Stimulated activated naive B cell treated with anti-CD40 and anti-IgM and Interleukin-4, amounts not matched to agents 10 μg/mL and 1 μg/mL and 100 μg/mL, for 72 hours (primary cell): ENCODE results near the gene SDS.

Source experiments
- ATAC-seq, 2 donors: fragments of 150-1000 bp; cut with Tn5 transposase; replicated peaks; 2 replicates each; pipeline ENCODE4 v1.10.0; 2021; ENCODE audit warnings: moderate library complexity in 1 of 2
- DNase-seq: peaks from one replicate; pipeline ENCODE4 v3.0.0; 2021
- H3K27ac Mint-ChIP-seq: one replicate; pipeline ENCODE4 v1.8.0; 2022; ENCODE audit warnings: mild to moderate bottlenecking, mixed read lengths
- H3K27me3 Mint-ChIP-seq, 2 donors: one replicate each; pipeline ENCODE4 v1.8.0; 2022; ENCODE audit warnings: mixed read lengths in 2 of 2
- H3K36me3 Mint-ChIP-seq, 2 donors: one replicate each; pipeline ENCODE4 v1.8.0; 2022; ENCODE audit warnings: mixed read lengths in 2 of 2, mild to moderate bottlenecking in 1 of 2
- H3K4me1 Mint-ChIP-seq, 2 donors: one replicate each; pipeline ENCODE4 v1.8.0; 2022; ENCODE audit warnings: mixed read lengths in 2 of 2, mild to moderate bottlenecking in 1 of 2
- H3K4me3 Mint-ChIP-seq, 2 donors: one replicate each; pipeline ENCODE4 v1.8.0; 2022; ENCODE audit warnings: mild to moderate bottlenecking in 2 of 2, mixed read lengths in 2 of 2, moderate library complexity in 1 of 2
- H3K9me3 Mint-ChIP-seq, 2 donors: one replicate each; pipeline ENCODE4 v1.8.0; 2022; ENCODE audit warnings: mixed read lengths in 2 of 2, mild to moderate bottlenecking in 1 of 2

Gene SDS

DNA sequence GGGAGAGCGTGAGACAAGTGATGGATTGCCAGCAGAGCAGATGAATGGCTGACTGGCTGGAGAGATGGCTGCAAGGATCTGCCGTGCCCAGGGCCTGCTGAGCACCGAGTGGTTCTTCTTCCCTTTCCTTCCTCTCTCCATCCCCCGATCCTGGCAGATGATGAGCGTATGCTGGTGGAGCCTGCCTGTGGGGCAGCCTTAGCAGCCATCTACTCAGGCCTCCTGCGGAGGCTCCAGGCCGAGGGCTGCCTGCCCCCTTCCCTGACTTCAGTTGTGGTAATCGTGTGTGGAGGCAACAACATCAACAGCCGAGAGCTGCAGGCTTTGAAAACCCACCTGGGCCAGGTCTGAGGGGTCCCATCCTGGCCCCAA lies 34.0 kb upstream of the SDS start:
- Mint-ChIP-seq H3K9me3 (no peaks in the 10 kb centered on the region), H3K27ac (no peak overlapping the region), H3K4me1 (no peaks in the 10 kb centered on the region), H3K36me3 (no peaks in the 10 kb centered on the region), H3K27me3 (peaks cover 7 to 8% of the 10 kb centered on the region in 2 donors), H3K4me3 (no peak overlapping the region)
- no peak for DNase-seq
- ATAC-seq, result no peak

DNA sequence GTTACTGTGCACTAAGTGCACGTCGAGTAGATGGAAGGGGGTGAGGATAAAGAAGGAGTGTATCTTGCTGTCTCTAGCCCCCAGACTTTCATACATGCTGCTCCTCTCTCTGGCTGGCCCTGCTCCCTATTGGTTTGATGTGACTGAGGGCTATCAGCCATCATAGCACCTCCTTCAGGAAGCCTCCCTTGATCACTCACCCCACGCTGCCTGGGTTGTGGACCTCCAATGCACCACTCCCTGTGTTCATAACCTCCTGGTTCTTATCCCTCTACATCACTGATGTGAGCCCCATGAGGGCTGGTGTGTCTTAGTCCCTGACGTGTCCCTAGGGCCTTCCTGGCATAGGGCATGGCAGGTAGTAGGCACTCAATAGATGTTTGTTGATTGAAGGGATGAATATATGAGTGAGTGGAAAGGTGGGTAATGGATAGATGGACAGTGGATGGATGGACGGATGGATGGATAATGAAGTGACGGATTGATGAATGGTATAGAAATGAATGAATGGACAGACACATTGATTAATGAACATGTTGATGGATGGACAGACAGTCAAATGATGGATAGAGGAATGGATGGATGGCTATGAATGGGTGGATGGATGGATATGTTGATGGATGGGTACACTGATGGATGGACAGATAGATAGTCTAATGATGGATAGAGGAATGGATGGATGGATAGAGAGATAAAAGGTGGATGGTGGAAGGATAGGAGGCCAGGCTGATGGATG lies 33.5 kb upstream of the SDS start:
- no peak for ATAC-seq
- Mint-ChIP-seq H3K27ac (no peak overlapping the region), H3K27me3 (peaks cover 13% of the 10 kb centered on the region in 2 donors), H3K9me3 (no peaks in the 10 kb centered on the region), H3K36me3 (no peaks in the 10 kb centered on the region), H3K4me3 (no peak overlapping the region), H3K4me1 (no peaks in the 10 kb centered on the region)
- DNase-seq, result no peak

DNA sequence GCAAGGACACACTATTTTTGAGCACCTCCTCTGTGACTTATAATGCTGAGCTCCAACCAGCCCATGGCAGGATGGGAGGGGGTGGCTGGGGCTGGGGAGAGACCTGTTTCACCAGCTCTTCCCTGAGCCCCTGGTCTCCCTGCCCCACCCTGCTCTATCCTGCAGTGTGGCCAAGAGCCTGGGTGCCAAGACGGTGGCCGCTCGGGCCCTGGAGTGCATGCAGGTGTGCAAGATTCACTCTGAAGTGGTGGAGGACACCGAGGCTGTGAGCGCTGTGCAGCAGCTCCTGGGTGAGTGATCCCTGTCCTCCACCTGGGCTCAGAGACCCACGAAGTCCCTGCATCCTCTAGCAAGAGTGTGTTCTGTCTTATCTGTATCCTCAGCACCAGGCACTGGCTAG lies 32.9 kb upstream of the SDS start:
- ATAC-seq, result no peak
- Mint-ChIP-seq H3K27me3 (peaks cover 16% of the 10 kb centered on the region in 2 donors), H3K36me3 (no peaks in the 10 kb centered on the region), H3K27ac (no peak overlapping the region), H3K4me3 (no peak overlapping the region), H3K9me3 (no peaks in the 10 kb centered on the region), H3K4me1 (no peaks in the 10 kb centered on the region)
- DNase-seq, result no peak

DNA sequence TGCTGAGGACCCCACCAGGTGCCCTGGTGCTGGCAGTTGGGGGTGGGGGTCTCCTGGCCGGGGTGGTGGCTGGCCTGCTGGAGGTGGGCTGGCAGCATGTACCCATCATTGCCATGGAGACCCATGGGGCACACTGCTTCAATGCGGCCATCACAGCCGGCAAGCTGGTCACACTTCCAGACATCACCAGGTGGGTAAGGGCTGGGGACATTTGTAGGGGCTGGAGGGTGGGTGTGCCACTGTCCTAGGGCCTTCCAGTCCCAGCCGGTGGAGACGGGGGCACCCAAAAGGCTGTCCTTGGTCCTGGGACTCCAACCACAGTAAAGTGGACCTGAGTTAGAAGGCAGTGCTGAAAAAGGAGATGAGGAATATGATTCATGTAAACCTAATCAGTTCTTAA lies 31.7 kb upstream of the SDS start:
- no peak for DNase-seq
- Mint-ChIP-seq H3K4me1 (no peaks in the 10 kb centered on the region), H3K9me3 (peaks cover under 1 to 1% of the 10 kb centered on the region in 2 donors), H3K4me3 (no peak overlapping the region), H3K36me3 (no peaks in the 10 kb centered on the region), H3K27ac (no peak overlapping the region), H3K27me3 (peaks cover 21 to 26% of the 10 kb centered on the region in 2 donors)
- no peak for ATAC-seq

DNA sequence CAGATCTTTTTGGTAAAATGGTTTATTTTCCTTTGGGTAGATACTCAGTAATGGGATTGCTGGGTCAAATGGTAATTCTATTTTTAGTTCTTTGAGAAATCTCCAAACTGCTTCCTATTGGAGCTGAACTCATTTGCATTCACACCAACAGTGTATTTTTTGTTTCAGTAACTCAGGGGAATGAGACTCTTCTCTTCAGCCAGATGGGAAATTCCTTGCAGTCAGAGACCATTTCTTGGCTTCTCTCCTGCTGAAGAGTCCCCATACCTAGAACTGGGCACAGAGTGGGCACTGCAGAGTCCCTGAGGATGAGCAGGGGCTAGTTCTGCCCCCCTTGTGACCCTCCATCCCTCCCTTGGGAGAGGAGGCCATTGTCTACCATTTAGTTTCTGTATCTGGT lies 29.3 kb upstream of the SDS start:
- H3K27ac Mint-ChIP-seq, result no peak overlapping the region
- peaks cover 42 to 47% of the 10 kb centered on the region in 2 donors for H3K27me3 Mint-ChIP-seq
- DNase-seq (no peak), ATAC-seq (no peak)
- H3K4me1 Mint-ChIP-seq, result no peaks in the 10 kb centered on the region
- H3K36me3 Mint-ChIP-seq, result peaks cover 2 to 5% of the 10 kb centered on the region in 2 donors
- no peak overlapping the region for H3K4me3 Mint-ChIP-seq
- H3K9me3 Mint-ChIP-seq, result peaks cover 6 to 7% of the 10 kb centered on the region in 2 donors

DNA sequence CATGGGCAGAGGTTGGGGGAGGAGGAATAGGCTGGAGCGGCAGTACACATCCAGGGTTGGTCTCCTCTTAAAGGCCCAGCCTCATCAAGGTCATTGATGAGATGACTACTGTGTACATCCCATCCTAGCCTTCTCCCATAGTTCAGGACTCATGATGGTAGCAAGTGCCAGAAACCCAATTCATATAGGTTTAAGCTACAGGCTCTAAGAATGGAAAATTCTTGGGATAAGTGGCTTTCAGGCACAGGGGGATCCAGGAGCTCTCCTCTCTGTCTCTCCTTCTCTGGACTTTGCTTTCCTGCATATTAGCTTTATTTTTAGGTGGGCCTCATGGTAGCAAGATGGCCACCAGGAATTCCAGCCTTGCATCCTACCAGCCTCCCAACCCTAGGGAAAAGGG lies 24.8 kb upstream of the SDS start:
- Mint-ChIP-seq H3K27me3 (peaks cover 55 to 69% of the 10 kb centered on the region in 2 donors), H3K4me1 (peaks cover 10 to 13% of the 10 kb centered on the region in 2 donors), H3K9me3 (peaks cover 6 to 7% of the 10 kb centered on the region in 2 donors), H3K4me3 (no peak overlapping the region), H3K36me3 (peaks cover 2 to 14% of the 10 kb centered on the region in 2 donors), H3K27ac (no peak overlapping the region)
- DNase-seq, result no peak
- no peak for ATAC-seq

DNA sequence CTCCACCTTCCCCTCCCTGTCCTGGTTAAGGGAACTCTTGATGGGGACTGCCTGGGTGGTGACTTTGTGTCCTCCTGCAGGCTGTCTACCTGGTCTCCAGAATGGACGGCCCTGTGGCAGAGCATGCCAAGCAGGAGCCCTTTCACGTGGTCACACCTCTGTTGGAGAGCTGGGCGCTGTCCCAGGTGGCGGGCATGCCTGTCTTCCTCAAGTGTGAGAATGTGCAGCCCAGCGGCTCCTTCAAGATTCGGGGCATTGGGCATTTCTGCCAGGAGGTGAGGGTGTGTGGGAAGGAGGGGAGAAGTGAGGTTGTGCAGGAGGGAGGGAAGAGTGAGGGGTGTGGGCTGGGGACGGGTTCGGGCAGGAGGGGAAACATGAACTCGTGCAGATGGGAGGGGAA lies 24.2 kb upstream of the SDS start:
- Mint-ChIP-seq H3K4me3 (no peak overlapping the region), H3K9me3 (peaks cover 6 to 7% of the 10 kb centered on the region in 2 donors), H3K27ac (peak overlapping the region; percentile 22), H3K36me3 (peaks cover 2 to 14% of the 10 kb centered on the region in 2 donors), H3K4me1 (peaks cover 12 to 13% of the 10 kb centered on the region in 2 donors), H3K27me3 (peaks cover 51 to 64% of the 10 kb centered on the region in 2 donors)
- no peak for ATAC-seq
- no peak for DNase-seq

DNA sequence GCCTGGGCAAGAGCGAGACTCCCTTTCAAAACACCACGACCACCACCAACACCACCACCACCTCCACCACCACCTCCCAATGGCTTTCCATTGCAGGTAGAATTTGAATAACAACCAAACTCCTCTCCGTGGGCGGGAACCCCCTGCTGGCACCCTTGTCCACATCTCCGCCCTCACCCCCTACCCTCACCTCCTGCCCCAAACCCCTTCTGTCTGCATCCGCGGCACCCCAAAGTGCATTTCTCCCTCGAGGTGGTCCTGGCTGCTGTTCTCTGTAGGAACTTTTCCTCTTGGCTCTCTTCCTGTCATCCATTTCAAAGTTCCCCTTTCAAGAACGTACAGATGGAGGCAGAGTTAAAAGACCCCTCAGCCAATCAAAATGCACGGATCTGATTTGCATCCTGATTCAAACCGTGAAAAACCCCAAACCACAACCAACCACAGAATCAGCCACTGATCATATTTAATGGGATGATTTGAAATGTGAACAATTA lies 22.3 kb upstream of the SDS start:
- DNase-seq (no peak), ATAC-seq (no peak)
- Mint-ChIP-seq H3K27me3 (peaks cover 40 to 50% of the 10 kb centered on the region in 2 donors), H3K9me3 (peaks cover 6 to 7% of the 10 kb centered on the region in 2 donors), H3K36me3 (peaks cover 4 to 18% of the 10 kb centered on the region in 2 donors), H3K27ac (no peak overlapping the region), H3K4me3 (peak overlapping the region in 1 of 2 donors; percentile 44), H3K4me1 (peaks cover 16 to 28% of the 10 kb centered on the region in 2 donors)

DNA sequence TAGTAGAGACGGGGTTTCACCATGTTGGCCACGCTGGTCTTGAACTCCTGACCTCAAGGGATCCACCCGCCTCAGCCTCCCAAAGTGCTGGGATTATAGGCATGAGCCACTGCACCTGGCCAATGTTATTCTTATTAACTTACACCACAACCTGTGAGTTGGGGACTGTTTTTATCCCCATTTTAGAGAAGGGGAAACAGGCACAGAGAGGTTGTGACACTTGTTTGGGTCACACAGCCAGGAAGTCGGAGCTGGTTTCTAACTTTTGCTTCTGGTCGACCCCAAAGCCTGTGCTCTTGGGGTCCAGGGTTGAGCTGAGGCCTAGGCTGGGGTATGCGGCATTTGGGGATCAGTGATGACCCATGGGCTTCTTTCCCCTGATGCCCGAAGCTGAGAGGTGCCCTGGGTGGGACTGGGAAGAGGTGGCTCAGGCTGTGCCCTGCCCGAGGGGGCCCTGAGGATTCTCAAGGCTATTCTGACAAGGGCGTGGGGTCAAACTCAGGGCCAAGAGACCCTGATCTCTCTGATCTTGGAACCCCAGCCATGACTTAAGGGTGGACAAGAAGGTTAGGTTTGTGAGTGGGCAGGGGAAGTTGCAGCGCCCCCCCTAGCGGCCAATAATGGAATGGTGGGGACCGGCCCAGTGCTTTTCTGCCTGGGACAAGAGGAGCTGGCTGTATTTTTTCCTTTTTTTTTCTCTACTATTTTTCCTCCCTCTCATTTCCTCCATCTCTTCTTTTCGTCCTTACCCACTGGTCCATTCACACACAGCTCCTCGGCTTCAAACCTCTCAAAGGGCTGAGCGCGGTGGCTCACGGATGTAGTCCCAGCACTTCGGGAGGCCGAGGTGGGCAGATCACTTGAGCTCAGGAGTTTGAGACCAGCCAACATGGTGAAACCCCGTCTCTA lies 21.5 kb upstream of the SDS start:
- Mint-ChIP-seq H3K27ac (no peak overlapping the region), H3K4me3 (no peak overlapping the region), H3K4me1 (peaks cover 16 to 28% of the 10 kb centered on the region in 2 donors), H3K9me3 (peaks cover 3 to 4% of the 10 kb centered on the region in 2 donors), H3K27me3 (peaks cover 32 to 42% of the 10 kb centered on the region in 2 donors), H3K36me3 (peaks cover 4 to 16% of the 10 kb centered on the region in 2 donors)
- DNase-seq, result peak; percentile 35
- peak in 1 of 2 donors; percentile 28 for ATAC-seq

DNA sequence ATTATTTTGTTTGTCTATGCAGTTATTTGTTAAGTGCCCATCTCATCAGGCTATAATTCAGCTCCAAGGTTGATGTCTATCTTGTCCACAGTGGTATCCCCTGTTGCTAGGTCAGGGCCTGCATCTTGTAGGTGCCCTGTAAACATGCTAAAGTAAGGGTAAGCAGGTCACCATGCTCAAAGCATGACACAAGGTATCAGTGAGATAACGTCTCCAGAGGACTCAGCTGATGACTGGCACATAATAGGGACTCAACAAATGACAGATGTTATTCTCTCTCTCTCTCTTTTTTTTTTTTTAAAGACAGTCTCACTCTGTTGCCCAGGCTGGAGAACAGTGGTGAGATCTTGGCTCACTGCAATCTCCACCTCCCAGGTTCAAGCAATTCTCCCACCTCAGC lies 20.8 kb upstream of the SDS start:
- Mint-ChIP-seq H3K9me3 (no peaks in the 10 kb centered on the region), H3K36me3 (peaks cover 2 to 13% of the 10 kb centered on the region in 2 donors), H3K27me3 (peaks cover 27 to 36% of the 10 kb centered on the region in 2 donors), H3K4me3 (no peak overlapping the region), H3K27ac (peak overlapping the region; percentile 25), H3K4me1 (peaks cover 16 to 28% of the 10 kb centered on the region in 2 donors)
- ATAC-seq (no peak), DNase-seq (no peak)

DNA sequence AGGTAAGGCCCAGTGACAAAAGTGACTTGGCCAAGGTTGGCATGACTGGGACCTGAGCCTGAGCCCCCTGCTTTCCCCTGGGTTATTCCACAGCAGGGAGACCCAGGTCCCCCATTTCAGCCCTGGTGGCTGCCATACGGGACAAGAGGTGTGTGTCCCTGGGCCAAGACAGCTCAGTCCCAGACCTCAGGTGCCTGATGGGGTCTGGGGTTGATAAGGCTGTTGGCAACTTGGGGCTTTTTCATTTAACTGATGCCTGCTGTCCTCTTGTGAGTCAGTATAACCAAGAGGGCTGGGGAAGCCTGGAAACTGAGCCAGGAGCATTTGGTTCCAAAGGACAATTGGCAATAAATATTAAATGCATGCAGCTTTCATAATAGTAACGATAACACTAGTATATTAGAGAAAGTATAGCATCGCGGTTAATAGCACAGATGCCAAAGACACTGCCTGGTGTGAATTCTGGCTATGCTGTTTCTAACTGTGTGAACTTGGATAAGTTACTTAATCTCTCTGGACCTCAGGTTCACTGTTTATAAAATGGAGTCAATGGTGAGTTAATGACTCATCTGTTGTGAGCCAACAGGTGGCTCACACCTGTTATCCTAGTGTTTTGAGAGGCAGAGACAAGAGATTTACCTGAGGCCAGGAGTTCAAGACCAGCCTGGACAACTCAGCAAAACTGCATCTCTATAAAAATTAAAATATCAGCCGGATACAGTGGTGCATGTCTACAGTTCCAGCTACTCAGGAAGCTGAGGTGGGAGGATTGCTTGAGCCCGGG lies 19.4 kb upstream of the SDS start:
- Mint-ChIP-seq H3K27ac (no peak overlapping the region), H3K27me3 (peaks cover 17 to 28% of the 10 kb centered on the region in 2 donors), H3K36me3 (peaks cover 2 to 13% of the 10 kb centered on the region in 2 donors), H3K9me3 (no peaks in the 10 kb centered on the region), H3K4me3 (peak overlapping the region; percentile 96 to 98), H3K4me1 (peaks cover 16 to 28% of the 10 kb centered on the region in 2 donors)
- DNase-seq (no peak), ATAC-seq (no peak)

DNA sequence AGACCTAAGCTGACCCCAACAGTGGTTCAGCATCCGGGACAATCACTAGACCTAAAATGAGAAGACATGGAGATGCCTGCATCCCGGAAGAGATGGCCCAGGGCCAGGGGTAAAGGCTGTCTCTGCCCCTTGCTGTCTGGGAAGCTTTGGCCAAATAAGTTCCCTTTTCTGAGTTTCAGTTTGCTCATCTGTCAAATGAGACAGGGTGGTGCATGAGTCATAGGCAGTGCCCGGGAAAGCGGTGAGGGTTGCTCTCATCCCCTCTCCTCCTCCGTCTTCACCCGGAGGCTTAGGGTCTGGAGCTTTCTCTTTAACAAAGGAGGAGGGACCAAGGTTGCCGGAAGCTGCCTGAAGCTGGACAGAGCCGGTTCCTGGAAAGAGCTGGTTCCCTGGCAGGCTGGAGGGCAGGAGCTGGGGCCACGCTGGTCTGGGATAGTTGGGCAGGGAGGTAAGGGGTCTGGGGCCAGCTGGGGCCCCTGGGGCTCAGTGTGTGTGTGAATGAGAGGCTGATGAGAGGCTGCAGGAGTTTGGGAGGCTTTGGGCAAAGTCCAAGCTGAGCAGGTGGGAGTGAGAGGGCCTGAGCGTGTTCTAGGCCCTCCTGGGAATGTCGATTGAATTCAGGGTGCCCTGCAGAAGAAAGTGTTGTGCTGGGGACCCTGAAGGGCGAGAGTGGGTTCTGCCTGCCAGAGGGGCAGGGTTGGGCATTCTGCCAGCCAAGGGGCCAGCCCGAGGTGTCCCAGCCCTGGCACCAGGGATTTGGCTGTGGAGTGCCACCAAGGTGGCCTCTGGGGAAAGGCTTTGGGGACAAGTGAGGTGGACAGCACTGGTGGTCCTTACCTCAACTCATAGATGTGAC lies 18.6 kb upstream of the SDS start, which contains the start of gene SDSL:
SDSL (plus strand) TSS at position 351 of the 856 bp plus-strand sequence. CDS start 5,603 bp downstream, outside the sequence.
- H3K27me3 Mint-ChIP-seq, result peaks cover 12 to 22% of the 10 kb centered on the region in 2 donors
- peak; percentile 77 for DNase-seq
- H3K9me3 Mint-ChIP-seq, result no peaks in the 10 kb centered on the region
- peak; percentile 96 to 98 for ATAC-seq
- H3K27ac Mint-ChIP-seq, result peak within 1 kb of the TSS; percentile 97
- H3K36me3 Mint-ChIP-seq, result peaks cover 2 to 13% of the 10 kb centered on the region in 2 donors
- H3K4me1 Mint-ChIP-seq, result peaks cover 16 to 28% of the 10 kb centered on the region in 2 donors
- peak within 1 kb of the TSS; percentile 96 to 98 for H3K4me3 Mint-ChIP-seq

DNA sequence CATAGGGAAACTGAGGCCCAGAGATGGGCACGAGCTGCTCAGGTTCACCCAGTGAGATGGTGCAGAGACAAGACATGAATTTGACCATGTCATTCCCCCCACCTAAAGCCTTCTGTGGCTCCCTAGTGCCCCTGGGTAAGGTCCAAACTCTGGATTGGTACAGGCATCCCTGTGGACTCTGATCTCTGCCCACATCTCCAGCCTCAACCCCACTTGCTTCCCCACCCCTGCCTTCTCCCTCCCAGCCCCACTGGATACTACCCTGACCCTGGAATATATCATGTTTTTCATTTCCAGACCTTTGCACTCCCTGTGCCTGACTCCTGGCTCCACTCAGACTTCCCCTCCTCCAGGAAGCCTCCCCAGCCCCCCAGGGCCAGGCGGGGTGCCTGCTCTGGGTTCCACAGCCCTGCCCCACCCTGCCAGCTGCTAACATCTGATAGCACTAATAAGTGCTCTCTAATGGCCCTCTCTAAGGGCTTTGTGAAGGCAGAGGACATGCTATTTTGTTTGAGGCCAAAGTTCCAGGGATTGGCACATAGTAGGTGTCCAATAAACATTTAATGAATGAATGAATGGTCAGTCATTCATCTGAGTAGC lies 17.4 kb upstream of the SDS start:
- Mint-ChIP-seq H3K4me1 (peaks cover 15 to 32% of the 10 kb centered on the region in 2 donors), H3K27me3 (peaks cover 6 to 17% of the 10 kb centered on the region in 2 donors), H3K27ac (peak overlapping the region; percentile 14), H3K9me3 (no peaks in the 10 kb centered on the region), H3K36me3 (peaks cover 2 to 12% of the 10 kb centered on the region in 2 donors), H3K4me3 (no peak overlapping the region)
- DNase-seq (no peak), ATAC-seq (no peak)
